ENCODE data around the gene EHBP1L1.

The EHBP1L1 gene

GRCh38 chr11:65580031-65580692, 4.3 kb downstream of the EHBP1L1 start:
- no peak for DNase-seq

- DNase-seq = no peak
Observed at GRCh38 chr11:65580756-65581155, 4.9 kb downstream of the EHBP1L1 start.

GRCh38 chr11:65581928-65582327, 6.1 kb downstream of the EHBP1L1 start:
- DNase-seq = no peak

DNA sequence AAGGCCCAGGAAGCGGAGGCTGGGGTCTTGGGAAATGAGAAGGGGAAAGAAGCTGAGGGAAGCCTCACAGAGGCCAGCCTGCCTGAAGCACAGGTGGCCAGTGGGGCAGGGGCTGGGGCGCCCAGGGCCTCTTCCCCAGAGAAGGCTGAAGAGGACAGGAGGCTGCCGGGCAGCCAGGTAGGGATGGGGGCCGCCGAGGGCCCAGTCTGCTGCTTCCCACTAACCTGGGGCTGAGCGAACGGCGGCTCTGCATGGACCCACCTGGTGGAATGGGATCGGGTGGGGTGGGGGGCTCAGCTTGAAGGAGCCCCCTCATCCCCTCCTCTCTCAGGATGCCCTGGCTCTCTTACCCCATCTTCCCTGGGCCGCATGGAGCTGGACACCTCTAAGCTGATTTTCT, 7.7 kb downstream of the EHBP1L1 start:
- DNase-seq = no peak

DNA sequence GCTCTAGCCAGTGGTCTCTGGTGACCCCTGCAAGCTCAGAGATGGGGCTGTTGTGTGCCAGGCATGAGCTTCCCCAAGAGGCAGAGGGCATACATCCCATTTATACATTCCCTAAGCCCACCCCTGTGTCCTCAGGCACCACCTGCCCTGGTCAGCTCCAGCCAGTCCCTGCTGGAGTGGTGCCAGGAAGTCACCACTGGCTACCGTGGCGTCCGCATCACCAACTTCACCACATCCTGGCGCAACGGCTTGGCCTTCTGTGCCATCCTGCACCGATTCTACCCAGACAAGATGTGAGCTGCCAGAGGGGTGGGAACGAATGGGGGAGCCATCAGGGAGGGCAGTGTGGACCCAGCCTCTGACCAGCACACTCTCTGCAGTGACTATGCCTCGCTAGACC, 8.3 kb downstream of the EHBP1L1 start:
- no peak for DNase-seq

DNA sequence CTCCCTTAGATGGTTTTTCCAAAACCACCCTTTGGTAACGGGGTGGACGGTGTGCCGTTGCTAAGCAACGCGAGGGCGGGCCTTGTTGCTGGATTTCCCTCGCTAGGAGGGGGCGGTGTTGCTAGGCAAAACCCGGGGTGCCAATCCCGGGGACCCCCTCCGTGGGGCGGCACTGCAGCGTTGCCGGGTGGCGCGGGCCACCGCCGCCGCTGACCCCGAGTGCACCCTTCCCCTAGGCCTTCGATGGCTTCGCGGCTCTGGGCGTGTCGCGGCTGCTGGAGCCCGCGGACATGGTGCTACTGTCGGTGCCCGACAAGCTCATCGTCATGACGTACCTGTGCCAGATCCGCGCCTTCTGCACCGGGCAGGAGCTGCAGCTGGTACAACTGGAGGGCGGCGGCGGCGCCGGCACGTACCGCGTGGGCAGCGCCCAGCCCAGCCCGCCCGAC, 8.9 kb downstream of the EHBP1L1 start:
- no peak for DNase-seq

DNA sequence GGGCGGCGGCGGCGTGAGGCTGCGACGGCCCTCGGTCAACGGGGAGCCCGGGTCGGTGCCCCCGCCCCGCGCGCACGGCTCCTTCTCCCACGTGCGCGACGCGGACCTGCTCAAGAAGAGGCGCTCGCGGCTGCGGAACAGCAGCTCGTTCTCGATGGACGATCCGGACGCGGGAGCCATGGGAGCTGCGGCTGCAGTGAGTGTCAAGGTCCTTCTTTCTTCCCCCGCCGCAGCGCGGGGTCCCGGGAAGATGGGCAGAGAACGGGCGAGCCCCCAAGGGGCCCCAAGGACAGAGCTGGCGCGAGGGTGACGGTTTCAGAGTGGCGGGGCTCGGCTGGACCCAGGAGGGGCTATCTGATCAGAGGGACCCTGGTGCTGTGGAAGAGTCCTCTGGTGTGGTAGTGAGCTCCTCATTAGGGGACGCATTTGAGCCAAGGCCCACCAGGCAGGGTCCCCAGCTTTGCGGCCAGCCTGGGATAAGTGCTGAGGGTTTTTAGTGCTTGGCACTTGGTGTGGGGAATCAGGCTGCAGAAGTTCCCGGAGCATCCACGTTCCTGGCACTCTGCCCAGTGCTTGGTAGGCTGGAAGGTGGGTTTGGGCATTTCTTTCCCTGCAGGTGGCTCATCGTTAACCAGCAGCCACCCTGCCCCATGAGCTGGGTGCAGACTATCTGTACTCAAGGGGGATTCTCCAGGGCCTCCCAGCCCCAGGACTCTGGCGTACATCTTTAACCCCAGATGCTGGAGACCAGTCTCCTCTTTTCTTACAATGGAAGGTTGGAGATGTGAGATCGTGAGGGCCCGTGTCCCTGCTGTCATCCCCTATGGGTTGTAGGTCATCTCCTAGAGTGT, 9.8 kb downstream of the EHBP1L1 start:
- no peak for DNase-seq

DNA sequence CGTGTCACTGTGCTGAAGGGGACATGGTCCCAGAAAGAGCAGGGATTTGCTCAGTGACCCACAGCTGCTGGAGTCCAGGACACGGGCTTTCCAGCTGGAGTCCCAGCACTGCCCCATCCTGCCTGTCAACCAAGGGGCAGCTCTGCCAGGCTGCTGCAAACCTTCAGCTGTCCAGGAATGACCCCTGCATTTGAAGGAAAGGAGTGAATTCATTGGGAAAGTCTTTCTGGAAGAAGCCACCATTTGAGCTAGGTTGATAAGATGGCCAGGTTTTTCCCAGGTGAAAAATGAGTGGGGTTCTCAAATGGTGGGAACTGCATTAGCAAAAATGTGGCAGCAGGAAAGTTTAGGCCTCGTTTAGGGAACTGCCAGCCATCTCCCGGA, 10.4 kb downstream of the EHBP1L1 start:
- DNase-seq = no peak

DNA sequence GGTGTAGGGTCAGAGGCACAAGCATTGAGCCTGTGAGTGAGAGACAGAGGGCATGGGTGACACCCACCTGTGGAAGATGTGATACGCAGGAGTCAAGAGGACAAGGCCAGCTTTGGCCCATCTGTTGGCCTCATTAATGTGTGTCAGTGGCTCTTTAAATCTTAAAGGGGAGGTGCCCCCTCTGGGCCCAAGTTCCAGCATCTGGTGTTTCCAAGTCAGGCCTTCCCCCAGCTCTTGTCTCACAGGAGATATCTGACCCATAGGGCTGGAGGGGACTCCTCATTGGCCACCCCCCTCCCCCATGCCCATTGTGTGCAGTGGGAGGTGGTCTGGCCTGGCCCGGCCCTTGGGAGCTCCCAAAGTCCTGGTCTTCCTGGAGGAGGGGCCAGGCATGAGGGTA, 10.8 kb downstream of the EHBP1L1 start:
- DNase-seq = no peak

DNA sequence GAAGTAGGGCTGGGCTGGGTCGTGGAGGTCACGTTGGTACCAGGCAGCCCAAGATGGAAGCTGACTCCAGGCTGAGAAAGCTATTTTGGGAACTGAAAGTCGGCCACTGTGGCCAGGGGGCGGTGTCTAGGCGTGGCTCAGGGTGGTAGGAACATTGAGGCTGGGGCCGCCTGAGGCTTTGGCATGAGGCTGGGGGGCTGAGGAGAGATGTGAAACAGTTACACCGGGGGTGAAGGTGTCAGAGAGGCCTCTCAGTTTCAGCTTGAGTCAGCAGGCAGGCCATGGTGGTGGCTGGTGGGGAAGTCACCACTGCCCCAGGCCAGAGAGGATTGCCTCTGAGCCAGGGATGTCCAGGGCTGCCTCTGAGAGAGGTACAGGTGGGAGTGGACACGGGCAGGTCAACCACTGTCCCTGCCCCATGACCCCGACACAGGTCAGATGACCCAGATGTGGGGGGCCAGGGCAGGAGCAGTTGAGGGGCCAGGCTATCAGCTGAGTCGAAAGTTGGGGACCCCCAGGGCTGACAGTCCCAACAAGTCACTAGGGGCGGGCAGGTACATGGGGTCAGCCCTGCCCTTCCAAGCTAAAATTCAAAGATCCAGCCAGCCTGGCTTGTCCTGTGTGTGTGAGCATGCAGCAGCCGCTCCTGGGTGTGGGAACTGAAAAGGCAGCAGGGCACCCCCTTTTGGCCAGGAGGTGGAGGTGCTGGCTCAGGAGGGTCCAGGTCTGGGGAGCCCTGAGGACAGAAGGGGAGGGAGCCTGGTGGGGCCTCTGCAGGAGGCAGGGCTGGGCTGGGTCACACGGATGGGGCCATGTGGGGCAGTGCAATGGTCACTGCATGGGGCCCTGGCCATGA, 12.6 kb downstream of the EHBP1L1 start:
- DNase-seq = no peak

DNA sequence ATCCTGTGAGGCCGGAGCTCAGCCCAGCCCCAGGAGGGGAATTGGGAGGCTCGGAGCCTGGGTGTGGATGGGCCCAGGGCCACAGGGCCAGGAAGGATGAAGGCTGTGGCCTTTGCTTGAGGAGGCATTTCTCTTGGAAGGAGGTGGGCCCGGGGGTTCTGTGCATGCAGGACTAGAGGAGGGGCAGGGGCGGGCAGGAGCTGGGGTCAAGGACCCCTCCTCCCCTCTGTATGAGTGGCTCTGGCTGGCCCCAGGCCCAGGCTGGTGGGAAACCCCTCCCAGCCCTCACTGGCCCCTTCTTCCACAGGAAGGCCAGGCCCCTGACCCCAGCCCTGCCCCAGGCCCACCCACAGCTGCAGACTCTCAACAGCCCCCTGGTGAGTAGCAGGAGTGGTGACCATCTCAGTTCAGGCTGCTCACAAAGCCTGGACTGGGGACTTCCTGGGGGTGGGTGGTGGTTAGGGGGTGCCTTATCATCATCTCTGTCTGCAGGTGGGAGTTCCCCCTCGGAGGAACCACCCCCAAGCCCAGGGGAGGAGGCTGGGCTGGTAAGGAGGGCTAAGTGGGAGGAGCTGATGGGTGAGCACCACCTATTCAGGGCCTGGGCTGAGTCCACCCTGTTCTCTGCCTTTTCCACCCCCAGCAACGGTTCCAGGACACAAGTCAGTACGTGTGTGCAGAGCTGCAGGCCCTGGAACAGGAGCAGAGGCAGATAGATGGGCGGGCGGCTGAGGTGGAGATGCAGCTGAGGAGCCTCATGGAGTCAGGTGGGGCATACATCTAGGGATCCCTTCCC, 13.8 kb downstream of the EHBP1L1 start:
- no peak for DNase-seq

DNA sequence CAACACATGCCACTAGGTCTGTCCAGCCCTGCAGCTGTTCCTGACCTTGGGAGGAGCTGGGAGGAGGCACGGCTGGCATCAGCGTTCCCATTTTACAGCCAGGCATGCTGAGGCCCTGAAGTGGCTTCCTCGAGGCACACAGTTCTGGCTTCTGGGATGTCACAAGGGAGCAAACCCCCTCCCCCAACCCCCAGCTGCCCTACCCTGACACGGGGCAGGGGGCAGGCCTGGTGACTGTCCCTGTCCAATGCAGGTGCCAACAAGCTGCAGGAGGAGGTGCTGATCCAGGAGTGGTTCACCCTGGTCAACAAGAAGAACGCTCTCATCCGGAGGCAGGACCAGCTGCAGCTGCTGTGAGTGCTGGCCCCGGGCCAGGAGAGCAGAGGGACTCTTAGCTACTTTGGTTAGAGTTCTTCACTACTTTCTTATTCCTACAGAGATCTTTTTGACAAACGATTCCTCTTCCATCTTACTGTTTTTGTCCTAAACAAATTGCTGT, 14.4 kb downstream of the EHBP1L1 start:
- DNase-seq = no peak

GRCh38 chr11:65591939-65592857, 16.3 kb downstream of the EHBP1L1 start:
- peak; percentile 47 for DNase-seq

DNA sequence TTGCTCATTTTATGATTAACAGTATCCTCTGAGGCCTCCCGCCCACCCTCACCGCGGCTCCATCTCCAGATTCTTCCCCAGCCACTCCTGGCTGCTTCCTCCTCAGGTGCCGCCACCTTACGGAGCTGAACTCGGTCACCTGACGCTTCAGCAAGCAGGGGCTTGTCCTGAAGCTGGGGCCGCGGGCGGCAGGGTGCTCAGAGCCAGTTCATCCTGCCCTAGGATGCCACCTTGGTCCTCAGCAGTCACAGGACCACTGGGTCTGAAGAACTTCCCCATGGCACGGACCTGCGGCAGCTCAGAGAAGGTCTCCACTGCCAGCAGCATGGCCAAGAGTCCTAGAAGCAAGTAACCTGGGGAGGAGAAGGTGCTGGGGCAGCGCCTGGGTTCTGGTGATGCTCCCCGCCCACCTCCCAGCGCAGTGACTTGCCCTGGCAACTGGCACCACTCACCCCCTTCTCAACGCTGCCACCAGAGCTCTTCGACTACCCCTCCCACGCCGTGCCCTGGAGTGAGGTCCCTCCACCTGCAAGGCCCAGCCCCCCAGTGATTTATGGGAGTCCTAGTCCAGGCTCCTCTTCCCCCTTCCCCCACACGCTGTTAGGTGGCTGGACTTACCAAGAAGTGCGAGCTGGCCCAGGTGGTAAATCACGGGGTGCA, 17.1 kb downstream of the EHBP1L1 start:
- DNase-seq = peak; percentile 49

- peak; percentile 16 for DNase-seq
Observed at GRCh38 chr11:65593518-65594414, 17.9 kb downstream of the EHBP1L1 start.

DNA sequence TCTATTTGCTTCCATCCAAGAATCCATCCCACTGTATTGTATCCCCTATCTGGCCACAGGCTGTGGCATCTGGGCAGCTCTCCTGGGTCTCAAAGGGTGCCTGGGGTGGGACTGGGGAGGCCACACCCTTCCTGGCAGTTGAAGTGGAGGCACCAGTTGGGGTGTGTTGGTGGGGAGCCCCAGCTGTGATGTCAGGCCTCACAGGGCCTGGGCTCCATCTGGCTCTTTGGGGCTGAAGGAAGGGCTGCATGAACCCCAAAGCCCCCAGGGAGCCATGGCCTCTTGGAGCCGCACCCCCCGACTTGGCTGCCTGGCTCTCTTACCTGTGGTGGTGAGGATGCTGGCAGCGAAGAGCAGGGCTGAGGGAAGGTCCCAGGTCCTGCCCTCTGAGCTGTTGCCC, 19.3 kb downstream of the EHBP1L1 start:
- no peak for DNase-seq

- DNase-seq = no peak
Observed at GRCh38 chr11:65595543-65596281, 19.9 kb downstream of the EHBP1L1 start, which contains the start of gene KCNK7. KCNK7 (minus strand) TSS chr11:65595800; CDS start chr11:65595772, 28 bp downstream.

DNA sequence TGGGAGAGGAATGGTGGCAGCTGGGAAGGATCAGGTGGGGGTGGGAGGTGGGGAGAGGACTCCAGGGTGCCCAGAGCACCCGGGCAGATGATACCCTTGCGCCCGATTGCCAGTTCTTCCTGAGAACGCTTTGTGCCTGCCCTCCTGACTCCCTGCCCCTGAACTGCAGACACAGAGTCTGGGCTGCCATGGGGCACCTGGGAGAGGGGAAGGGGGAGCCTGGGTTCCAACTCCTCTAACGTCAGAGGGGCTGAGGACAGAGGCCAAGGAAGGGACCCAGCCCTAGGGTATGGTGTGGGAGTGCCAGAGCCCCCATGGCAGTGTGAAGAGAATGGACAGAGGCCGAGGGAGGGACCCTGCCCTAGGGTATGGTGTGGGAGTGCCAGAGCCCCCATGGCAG, 20.7 kb downstream of the EHBP1L1 start:
- DNase-seq = no peak

- DNase-seq = no peak
Observed at GRCh38 chr11:65598258-65598699, 22.4 kb downstream of the EHBP1L1 start.
